ENCODE measurements around the gene CFL1.

CFL1 gene

GRCh38 chr11:65887723-65888162 lies 29.8 kb upstream of the CFL1 start:
- DNase-seq: no peak

- no peak for DNase-seq
Measured at GRCh38 chr11:65886826-65887722, 29.1 kb upstream of the CFL1 start.

GRCh38 chr11:65885808-65886536 lies 28.0 kb upstream of the CFL1 start:
- DNase-seq: no peak

DNA sequence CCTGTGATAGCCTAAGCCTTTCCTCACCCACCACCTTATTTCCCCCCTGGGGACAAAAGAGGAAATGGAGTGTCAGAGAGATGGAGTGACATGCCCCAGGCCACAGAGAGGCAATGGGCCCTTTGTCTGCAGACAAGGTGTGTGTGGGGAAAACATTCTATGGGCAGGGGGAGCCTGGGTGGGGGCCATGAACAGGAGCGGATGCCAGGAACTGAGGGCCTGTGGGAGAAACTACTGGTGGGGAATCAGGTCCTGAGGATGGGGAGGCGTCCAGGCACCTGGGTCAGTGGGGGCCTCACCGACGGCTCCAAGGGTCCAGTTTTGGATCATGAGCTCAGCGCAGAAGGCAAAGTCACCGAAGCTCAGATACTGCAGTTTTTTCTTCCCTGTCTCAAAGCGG lies 27.3 kb upstream of the CFL1 start:
- no peak for DNase-seq

DNA sequence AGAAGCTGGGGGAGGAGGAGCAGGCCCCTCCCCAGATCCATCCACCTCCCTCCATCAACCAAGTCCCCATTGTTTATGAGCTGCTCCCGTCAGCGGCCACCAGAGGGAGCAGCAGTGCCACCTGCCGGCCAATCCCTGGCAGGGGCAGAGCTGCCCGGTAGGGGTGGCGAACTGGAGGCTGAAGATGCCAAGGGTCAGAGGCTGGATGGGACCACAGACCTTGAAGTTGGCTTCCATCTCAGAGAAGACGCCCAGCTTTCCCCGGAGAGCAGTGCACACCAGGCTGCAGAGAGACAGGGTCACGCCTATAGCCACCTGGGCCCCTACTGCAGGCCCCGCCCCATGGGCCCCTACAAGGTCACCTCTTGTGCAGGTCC lies 26.7 kb upstream of the CFL1 start:
- peak; percentile 72 for DNase-seq

GRCh38 chr11:65883786-65884715 lies 26.1 kb upstream of the CFL1 start:
- DNase-seq: no peak

GRCh38 chr11:65883058-65883761 lies 25.2 kb upstream of the CFL1 start:
- no peak for DNase-seq

DNA sequence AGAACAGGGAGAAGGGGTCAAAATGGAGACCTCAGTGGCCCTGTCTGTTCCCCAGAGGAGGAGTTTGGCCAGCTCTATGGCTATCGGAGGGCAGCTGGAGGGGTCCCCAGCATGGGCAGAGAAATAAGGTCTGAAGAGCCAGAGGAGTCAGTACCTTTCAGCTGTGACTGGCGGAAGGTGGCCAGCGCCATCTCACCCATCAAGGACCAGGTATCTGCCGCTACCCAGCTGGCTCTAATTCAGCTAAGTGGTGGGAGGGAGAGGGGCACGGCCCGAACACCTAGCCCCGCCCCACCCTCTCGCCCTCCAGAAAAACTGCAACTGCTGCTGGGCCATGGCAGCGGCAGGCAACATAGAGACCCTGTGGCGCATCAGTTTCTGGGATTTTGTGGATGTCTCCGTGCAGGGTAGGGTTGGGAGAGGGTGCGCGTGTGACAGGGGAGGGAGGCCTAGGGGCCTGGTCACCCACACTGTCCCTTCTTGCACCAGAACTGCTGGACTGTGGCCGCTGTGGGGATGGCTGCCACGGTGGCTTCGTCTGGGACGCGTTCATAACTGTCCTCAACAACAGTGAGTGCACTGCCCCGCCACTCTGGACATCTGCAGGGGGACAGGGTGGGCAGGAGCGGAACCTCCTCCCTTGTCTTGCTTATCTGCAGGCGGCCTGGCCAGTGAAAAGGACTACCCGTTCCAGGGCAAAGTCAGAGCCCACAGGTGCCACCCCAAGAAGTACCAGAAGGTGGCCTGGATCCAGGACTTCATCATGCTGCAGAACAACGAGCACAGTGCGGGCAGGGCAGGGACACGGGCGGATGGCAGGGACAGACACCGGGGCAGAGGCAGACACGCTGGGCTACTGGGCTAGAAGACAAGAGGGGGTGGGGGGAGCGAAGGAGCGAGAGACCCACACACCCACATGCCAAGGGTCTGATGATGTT lies 24.4 kb upstream of the CFL1 start:
- DNase-seq: no peak

- no peak for DNase-seq
Measured at GRCh38 chr11:65880844-65881421, 23.0 kb upstream of the CFL1 start.

DNA sequence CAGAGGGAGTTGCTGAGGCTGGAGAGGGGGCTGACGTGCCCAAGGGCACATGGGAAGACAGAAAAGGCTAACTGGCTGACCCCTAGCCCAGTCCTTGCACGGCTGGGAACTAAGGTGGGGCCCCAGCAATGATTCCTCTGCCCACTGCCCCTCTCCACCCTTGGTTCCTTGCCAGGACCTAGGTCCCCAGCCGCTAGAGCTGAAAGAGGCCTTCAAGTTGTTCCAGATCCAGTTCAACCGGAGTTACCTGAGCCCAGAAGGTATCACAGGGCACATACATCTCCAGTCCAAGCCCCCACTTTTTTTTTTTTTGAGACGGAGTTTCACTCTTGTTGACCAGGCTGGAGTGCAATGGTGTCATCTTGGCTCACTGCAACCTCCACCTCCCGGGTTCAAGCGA lies 22.0 kb upstream of the CFL1 start:
- no peak for DNase-seq

- no peak for DNase-seq
Measured at GRCh38 chr11:65879617-65880016, 21.6 kb upstream of the CFL1 start, which contains the start of gene CTSW. Gene CTSW (plus strand): TSS chr11:65879837. CDS start chr11:65879855, 18 bp downstream.

DNA sequence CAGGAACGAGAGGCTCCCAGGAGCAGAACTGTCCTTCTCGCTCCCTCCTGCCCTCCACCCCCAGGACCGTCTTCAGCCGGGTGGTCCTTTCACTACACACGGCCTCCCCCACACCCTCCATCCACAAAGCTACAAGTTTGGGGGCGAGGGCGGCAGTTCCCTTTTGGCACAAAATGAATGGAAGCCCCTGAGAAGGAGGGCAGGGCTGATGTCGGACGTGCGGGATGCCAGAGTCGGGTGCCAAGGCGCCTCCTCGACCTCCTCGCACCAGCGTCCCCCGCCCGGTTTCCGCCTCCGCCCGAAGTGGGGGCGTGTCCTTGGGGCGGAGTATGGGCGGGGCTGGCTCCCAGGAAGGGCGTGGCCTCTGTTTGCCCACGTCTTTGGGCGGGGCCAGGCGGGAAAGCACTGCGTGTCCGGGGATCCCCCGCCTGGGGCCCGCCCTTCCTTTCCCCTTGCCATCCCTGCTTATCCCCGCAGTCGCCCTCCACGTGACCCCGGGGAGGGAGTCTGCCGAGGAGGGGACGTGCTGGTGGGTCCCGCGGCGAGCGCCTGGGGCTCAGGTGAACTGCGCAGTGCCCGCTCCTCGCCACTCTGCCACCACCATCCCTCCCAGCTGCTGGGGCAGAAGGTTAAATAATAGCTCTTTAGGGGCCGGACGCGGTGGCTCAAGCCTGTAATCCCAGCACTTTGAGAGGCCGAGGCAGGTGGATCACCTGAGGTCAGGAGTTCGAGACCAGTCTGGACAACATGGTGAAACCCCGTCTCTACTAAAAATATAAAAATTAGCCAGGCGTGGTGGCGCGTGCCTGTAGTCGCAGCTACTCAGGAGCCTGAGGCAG lies 15.6 kb upstream of the CFL1 start:
- peak; percentile 92 for DNase-seq

GRCh38 chr11:65872586-65873317 lies 14.8 kb upstream of the CFL1 start, which contains the start of gene EFEMP2:
Gene EFEMP2 (minus strand): TSS chr11:65872800. CDS start chr11:65872354, 446 bp downstream.
- DNase-seq: no peak

DNA sequence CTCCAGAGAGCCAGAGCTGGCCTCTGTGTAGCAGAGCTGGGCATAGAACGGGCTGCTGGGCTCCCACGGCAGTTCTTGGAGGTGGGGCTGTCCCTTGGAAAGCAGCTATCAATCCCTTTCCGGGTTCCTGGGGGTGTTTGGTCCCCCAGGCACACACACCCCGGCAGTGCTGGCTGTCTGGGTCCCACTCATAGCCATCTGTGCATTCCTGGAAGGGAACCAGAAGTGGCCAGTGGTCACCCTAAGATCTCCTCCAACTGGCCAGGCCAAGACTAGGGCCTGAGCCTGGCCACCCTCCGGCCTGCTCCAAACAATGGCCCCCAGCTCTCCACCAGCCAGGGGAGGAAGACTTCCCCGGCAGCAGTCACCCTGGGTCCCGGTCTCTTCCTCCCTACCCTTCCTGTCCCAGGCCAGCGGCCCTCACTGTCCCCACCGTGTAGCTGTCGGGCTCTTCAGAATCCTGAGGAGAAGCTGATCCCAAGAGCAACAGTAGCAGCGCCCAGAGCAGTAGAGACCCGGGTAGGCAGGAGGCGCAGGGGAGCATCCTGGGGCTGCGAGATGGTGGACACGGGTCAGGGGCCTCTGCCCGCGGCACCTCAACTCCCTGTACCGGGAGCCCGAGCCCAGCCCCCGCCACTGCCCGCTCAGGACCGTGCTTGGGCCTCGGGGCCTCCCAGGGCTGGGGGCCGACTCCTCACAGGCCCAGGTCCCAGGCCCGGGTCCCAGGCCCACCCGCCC lies 14.0 kb upstream of the CFL1 start:
- no peak for DNase-seq

DNA sequence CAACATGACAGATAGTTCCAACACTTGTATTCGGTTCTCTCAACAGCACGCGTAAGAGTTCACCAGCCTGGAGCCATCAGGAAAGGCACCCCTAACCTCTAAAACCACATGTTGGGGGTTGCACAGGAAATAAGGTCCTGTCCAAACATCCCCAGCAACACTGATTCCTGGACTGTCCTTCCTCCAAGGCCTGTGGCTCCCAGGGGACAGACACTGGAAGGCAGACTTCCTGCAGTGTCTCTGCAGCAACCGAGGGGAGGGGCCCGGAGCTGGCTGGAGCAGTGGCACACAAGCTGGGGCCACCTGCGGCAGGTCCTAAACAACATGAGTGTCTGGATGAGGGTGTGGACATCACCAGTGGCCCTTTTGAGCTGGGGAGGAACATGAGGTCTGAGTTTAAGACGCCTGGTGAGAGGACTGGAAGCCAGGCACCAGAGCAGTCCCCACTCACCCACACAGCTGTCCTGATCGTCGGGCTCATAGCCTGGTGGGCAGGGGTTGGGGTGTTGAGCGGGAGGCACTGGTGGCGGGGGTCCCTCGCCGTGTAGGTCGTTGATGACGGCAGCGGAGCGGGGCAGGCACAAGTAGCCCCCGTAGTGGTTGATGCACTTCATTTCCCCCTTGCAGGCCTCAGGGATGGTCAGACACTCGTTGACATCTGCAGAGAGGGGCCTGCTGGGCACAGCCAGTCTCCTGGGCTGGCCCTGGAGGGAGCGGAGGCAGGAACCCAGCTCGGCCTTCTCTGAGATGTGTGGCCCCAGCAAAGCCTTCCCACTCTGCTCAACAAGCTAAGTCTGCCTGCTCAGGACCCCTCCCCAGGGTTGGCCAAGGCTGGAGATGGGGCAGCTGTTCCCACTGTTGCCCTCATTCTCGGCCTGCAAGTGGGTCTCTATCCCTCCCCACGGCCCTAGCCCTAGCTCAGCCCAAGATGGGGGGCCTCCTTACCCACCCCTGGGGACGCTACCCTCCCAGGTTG lies 13.0 kb upstream of the CFL1 start:
- peak; percentile 28 for DNase-seq

DNA sequence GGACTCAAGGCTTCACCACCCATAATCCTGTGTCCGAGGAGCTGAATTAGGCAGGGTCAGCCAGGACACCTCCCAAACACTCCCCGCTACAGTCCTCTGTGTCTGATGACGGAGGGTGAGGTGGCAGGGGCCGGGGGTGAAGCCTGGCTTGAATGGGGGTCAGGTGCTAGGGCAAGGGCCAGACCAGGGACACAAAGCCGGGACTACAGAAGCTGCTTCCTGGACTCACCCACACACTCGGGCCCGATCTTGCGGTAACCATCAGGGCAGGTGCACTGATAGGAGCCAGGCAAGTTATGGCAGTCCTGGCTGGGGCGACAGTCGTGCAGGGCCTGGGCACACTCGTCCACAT lies 12.3 kb upstream of the CFL1 start:
- DNase-seq: no peak
